GM18858 (cell line): ENCODE results near the gene DOCK10.
A peak's percentile ranks its signal among the peaks of the same experiment; 100 is the strongest.

ENCODE experiments used
- ATAC-seq: cut with Tn5 transposase; IDR thresholded peaks from one replicate; pipeline ENCODE4 v1.9.1; 2021; ENCODE audit not compliant: unreplicated experiment

Gene DOCK10

DNA sequence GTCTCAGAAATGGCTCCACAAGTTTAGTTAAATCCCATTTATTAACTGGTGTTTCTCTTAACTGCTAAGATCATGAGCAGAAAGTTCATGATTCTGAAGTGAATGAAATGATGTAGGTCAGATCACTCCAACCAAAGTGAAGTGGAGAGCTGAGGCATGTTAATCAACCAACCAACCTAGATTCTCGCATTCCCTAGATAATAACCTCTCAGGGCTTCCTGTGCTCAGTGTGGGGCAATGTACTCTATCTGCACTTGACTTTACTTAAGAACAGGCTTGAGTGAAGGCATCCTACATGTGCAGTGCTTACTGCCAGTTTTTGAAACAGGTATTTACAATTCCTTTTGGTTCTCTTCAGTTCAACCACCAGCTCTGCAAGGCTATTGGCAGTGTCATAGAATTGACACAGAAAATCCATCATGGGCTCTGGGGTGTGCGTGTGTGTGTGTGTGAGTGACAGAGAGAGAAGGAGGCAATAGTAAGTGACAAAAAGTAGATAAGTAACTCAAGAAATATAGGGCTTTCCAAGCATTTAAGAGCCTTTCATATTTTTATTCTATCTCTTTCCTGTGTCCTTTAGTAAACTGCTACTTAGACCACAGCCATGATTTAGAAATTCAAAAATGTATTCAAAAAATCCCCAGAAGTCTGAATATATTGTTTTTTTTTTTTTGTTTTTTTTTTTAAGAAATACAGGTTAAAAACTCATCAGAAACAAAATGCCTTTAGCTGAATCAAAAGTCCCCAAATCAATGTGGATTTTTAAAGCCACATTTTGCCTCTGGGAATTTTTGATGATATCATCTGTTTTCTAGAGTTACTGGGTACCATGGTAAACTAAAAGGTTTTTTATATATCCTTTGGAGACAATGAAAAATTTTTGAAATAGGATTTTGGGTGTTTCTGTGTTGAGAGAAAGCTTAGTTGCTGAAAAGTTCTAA, 28.6 kb downstream of the DOCK10 start:
- ATAC-seq, result no peak

- ATAC-seq, result no peak
Measured at GRCh38 chr2:225011585-225011984, 30.7 kb downstream of the DOCK10 start.

- ATAC-seq, result no peak
Measured at GRCh38 chr2:225010804-225011203, 31.5 kb downstream of the DOCK10 start.

DNA sequence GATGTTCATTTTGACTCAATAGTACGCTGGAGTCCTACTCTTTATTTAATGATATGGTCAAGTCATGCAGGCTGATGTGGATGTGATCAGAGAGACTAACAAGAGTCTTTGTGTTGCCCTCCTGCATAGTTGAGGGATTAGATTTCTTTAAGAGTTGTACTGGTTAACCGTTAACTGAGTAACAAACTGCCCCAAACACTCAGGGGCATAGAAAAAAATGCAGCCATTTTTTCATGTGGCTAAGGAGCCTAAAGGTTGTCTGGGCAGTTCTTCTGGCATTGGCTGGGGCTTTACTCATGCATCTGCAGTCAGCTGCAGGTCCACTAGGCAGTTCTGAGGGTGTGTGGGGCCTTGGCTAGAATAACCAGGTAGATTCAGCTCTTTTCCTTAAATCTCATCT, 32.5 kb downstream of the DOCK10 start:
- no peak for ATAC-seq

DNA sequence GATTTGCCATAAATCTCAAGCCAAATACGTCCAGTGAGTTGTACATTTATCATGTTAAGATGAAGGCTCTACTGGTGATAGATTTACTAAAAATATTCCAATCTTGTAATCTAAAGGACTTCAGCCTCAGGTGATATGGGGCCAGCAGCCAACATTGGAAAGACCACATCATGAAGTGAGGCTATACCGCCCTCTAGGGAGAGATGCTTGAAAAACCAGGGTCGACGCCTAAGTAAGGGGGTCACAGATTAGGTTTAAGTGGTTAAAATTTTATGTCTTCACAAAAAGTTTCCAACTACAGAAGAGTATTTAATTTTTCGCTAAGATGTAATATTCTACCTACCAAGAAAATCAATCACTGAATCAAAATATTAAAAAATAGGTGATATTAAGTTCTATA, 33.3 kb downstream of the DOCK10 start:
- ATAC-seq, result no peak

- ATAC-seq, result peak; percentile 67
Measured at GRCh38 chr2:225008179-225008856, 34.0 kb downstream of the DOCK10 start.

- no peak for ATAC-seq
Measured at GRCh38 chr2:225006730-225007129, 35.5 kb downstream of the DOCK10 start.

GRCh38 chr2:225004597-225004996, 37.7 kb downstream of the DOCK10 start:
- no peak for ATAC-seq

GRCh38 chr2:225002656-225003045, 39.6 kb downstream of the DOCK10 start:
- ATAC-seq, result peak; percentile 86

GRCh38 chr2:225002039-225002655, 40.1 kb downstream of the DOCK10 start:
- ATAC-seq, result peak; percentile 41

DNA sequence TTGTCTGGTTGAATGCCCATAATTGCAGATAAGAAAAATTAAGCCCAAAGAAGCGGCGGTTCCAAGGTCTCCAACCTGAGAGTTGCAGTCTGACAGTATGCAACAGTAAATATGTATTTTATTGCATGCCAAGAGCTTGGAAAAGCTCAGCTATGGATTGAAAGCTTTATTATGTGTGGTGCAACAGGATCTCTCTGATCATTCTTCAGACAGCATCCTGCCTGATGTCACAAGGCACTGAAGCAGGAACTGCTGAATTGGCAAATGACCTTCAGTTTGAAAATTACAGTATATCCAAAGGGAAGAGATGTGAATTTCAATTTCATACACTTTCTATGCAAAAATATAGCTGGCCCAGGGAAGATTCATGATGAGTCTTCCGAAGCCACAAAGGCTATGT, 42.5 kb downstream of the DOCK10 start:
- ATAC-seq, result no peak

- ATAC-seq, result no peak
Measured at GRCh38 chr2:224999321-224999720, 42.9 kb downstream of the DOCK10 start.

DNA sequence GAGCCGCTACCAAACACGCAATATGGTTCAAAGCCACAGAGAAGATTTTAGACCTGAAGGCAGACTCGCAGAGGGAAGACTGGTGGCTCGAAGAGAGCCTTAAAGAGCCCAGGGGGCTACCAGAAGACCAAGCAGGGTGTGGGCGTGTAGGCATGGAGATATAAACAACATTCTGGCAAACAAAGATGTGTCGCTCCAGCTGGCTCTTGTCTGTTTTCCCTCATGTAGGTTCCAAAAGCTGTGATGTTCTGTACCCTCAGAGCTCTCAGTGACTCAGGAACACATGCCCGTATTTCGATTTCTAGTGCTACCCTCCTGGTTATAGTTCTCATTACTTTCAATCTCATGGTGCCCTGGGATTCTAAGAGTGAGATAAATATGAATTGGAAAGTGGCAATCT, 44.5 kb downstream of the DOCK10 start:
- ATAC-seq, result no peak

- ATAC-seq, result no peak
Measured at GRCh38 chr2:224995419-224995818, 46.8 kb downstream of the DOCK10 start.

- no peak for ATAC-seq
Measured at GRCh38 chr2:224994242-224994823, 47.9 kb downstream of the DOCK10 start.

DNA sequence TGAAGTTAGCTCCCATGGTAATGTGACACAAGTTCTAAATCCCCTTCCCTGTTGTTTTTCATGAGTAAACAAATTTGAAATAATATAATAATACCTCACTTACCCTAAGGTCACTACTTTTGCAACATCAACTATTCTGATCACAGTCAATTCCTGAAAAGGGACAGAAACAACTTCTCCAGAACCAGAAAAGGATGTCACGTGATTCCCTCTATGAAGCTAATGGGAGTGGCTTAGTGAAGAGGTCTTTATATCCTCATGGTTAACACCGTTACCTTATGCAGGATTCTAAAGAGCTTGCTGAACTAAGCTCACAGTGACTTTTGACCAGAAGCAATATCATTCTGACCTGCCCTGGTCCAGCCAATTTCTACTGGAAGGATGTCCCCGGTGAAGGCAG, 51.6 kb downstream of the DOCK10 start:
- no peak for ATAC-seq

DNA sequence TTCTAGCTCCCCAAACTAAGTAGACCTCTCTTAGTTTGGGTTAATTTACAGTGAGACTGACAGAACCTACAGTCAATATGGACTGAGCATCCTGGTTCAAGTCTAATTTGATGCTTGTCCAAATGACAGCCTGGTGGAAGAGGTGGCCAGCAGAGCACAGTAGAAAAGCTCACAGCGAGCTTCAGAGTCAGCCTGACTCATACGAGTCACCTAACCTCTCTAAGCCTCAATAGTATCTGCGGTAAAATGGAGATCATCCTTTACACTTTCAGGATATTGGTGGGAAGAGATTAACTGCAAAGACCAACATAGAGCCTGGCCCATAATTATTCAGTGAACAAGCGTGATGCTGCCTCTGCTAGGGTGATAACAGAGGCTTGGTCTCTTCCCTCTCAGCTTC, 54.5 kb downstream of the DOCK10 start:
- no peak for ATAC-seq

GRCh38 chr2:224986477-224986876, 55.8 kb downstream of the DOCK10 start:
- ATAC-seq, result no peak

- ATAC-seq, result no peak
Measured at GRCh38 chr2:224984637-224985036, 57.6 kb downstream of the DOCK10 start.

DNA sequence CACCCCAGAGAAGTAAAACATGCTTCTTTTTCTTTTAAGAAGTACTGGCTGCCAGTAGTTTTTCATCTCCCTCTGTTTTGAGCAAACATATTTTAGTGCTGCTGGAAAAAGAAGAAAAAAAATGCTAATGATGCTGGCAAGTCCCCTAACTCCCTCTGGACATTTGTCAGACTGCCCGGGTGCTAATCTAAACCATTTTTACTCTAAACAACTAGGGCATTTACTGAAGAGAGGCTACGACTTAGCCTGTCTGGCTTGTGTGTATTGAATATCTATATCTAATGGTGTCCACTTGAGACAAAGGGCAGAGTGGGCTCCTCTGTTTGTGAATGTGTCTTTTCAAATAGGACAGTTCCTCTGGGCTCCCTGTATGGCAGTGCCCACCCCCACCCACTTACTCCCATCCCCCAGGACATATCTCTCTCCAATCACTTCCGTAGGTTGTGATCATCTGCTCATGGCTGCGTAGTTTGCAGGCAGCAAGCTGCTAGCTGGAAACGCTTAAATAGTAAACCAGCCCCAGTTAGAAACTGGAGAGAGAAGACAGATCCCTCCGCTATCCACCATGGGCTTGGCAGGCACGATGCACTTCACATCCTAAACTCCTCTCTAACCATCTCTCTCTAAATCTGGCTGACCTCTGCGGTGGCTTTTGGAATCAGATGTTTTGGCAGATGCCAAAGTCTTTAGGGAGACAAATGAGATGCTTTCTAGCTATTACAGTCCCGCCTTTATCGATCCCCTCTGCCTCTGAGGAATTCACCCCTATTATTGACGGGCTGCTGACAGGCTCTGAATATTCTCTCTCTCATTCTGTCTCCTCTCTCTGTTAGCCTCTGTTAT, 58.3 kb downstream of the DOCK10 start:
- no peak for ATAC-seq
